ENCODE measurements around the gene PSG11.
"Not testable (repeated sequence)": the region's sequence is repeated elsewhere in the genome, so short reads cannot be mapped to it uniquely, and the experiment has no call there.

PSG11 gene

DNA sequence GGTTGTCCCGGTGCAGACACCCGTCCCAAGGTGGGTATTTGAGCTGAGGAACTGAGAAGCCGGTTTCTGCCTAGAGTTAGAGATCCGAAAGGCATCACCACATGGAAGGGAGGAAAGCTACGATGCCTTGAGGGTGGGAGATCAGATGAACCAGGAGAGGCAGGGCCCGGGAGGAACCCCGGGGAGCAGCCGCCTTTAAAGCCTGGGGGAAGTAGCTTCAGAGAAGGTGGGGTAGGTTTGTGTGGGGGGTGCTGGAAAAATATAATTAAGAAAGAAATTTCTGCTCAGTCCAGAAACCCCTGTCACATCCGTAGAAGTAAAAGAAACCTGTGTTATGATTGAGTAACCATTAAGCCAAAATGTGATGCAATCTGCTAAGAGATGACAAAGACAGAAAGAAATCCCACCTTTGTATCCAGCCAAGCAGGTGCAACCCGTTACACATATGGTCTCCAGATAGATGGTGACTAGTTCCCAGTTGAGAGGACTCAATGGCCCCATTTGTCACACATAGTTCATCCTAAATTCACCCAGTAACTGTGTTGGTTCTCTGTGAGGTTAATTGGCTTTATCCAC, 34.2 kb downstream of the PSG11 start:
- H3K9ac ChIP-seq; H3K9me3 ChIP-seq (ENCODE audit: control insufficient read depth, low read length); H3K4me2 ChIP-seq (ENCODE audit: low read length): not testable (repeated sequence)

DNA sequence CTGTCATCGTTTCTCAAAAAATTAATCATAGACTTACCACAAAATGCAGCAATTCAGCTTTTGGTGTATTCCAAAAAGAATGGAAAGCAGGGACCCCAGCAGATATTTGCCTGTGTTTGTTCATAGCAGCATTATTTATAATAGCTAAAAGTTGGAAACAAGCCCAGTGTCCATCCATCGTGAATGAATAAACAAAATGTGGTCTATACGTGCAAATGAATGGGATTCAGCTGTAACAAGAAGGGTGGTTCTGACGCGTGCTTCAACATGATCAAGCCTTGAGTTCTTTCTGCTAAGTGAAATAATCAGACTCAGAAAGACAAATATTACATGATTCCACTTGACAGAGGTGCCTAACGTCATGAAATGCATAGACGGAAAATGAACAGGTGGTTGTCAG, 36.4 kb downstream of the PSG11 start:
- no peaks in the 10 kb centered on the region for H3K9me3 ChIP-seq (ENCODE audit: control insufficient read depth, low read length)
- TF ChIP-seq, protein P1, sequence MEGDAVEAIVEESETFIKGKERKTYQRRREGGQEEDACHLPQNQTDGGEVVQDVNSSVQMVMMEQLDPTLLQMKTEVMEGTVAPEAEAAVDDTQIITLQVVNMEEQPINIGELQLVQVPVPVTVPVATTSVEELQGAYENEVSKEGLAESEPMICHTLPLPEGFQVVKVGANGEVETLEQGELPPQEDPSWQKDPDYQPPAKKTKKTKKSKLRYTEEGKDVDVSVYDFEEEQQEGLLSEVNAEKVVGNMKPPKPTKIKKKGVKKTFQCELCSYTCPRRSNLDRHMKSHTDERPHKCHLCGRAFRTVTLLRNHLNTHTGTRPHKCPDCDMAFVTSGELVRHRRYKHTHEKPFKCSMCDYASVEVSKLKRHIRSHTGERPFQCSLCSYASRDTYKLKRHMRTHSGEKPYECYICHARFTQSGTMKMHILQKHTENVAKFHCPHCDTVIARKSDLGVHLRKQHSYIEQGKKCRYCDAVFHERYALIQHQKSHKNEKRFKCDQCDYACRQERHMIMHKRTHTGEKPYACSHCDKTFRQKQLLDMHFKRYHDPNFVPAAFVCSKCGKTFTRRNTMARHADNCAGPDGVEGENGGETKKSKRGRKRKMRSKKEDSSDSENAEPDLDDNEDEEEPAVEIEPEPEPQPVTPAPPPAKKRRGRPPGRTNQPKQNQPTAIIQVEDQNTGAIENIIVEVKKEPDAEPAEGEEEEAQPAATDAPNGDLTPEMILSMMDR (IDR thresholded peaks at IDR 0.05) = no peak
- no peaks in the 10 kb centered on the region for H3K27me3 ChIP-seq (ENCODE audit: control insufficient read depth, insufficient read depth, low read length)
- no peak overlapping the region for H3K4me2 ChIP-seq (ENCODE audit: low read length)
- no peak overlapping the region for H3K4me3 ChIP-seq (ENCODE audit: low read depth, low read length)
- no peak overlapping the region for H3K27ac ChIP-seq
- no peaks in the 10 kb centered on the region for H3K36me3 ChIP-seq (ENCODE audit: control insufficient read depth, insufficient read depth, low read length)
- no peak overlapping the region for H2AFZ ChIP-seq
- no peak overlapping the region for H3K9ac ChIP-seq
- H3K4me1 ChIP-seq = no peaks in the 10 kb centered on the region
- H3K79me2 ChIP-seq = no peaks in the 10 kb centered on the region

More for the DNA sequence above, 34.2 kb downstream of the PSG11 start:
- H3K27ac ChIP-seq; H2AFZ ChIP-seq; H3K79me2 ChIP-seq; H3K27me3 ChIP-seq (ENCODE audit: control insufficient read depth, insufficient read depth, low read length); H3K4me1 ChIP-seq; H3K36me3 ChIP-seq (ENCODE audit: control insufficient read depth, insufficient read depth, low read length); H3K4me3 ChIP-seq (ENCODE audit: low read depth, low read length): not testable (repeated sequence)

DNA sequence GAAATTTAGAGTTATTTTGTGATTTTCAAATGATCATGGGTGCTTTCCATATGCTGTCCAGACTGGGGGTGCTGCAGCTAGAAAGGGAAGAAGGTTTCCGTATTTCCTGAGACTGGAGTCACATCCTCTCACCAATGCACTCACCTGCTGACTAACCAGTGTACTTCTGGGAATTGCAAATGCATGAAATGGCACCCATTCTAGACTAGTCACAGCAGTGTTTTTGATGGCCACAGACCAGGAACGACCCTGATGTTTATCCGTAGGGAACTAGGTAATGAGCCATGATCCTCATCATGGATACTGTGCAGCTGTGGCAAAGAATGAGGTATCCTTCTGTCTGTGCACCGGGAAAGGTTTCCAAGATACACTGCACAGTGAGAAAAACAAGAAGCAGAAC, 37.1 kb downstream of the PSG11 start:
- H3K4me1 ChIP-seq; H2AFZ ChIP-seq; H3K27ac ChIP-seq; H3K79me2 ChIP-seq; H3K9ac ChIP-seq; H3K9me3 ChIP-seq (ENCODE audit: control insufficient read depth, low read length); H3K4me3 ChIP-seq (ENCODE audit: low read depth, low read length); H3K4me2 ChIP-seq (ENCODE audit: low read length); H3K27me3 ChIP-seq (ENCODE audit: control insufficient read depth, insufficient read depth, low read length); H3K36me3 ChIP-seq (ENCODE audit: control insufficient read depth, insufficient read depth, low read length): not testable (repeated sequence)

DNA sequence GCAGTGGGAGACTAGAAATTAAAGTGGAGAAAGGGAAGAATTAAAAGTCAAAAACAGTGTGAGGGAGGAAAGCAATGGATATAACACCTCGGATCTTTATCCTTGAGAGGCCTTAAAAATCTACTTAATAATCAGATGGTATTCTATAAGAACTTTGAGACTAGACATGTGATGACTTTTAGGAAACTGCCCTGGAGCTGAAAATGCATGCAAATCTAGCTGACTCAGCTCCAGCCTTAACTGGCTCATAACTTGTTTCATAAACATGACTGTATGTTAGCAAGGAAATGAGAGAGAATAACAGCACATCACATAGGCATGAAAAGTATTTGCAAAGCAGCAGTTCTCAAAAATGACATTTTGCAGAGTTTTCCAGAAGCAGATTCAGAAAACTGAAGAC, 38.1 kb downstream of the PSG11 start:
- H3K79me2 ChIP-seq; H3K4me3 ChIP-seq (ENCODE audit: low read depth, low read length); H3K4me1 ChIP-seq; H3K4me2 ChIP-seq (ENCODE audit: low read length); H3K36me3 ChIP-seq (ENCODE audit: control insufficient read depth, insufficient read depth, low read length); H3K27ac ChIP-seq; H3K27me3 ChIP-seq (ENCODE audit: control insufficient read depth, insufficient read depth, low read length); H3K9me3 ChIP-seq (ENCODE audit: control insufficient read depth, low read length); H3K9ac ChIP-seq; H2AFZ ChIP-seq: not testable (repeated sequence)

DNA sequence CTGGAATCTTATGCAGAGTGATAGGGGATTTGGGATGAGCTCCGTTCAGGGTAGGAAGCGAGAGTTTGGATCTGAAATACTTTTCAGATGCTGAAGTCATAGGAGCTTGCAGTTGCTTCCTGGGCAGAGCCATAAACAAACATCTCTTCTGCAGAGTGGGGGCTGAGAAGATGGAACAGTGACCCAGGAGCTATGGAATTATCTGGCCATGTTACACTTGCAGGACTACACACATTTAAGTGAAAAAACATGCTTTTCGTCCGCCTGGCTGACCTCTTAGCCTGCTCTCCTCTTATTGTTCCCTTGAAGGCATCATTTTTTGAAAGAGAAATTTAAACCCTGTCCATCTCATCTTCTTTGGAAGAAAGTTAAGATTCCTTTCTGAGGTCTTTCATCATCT, 40.7 kb downstream of the PSG11 start:
- no peaks in the 10 kb centered on the region for H3K9me3 ChIP-seq (ENCODE audit: control insufficient read depth, low read length)
- H2AFZ ChIP-seq = no peak overlapping the region
- H3K9ac ChIP-seq = no peak overlapping the region
- H3K36me3 ChIP-seq (ENCODE audit: control insufficient read depth, insufficient read depth, low read length) = no peaks in the 10 kb centered on the region
- H3K27me3 ChIP-seq (ENCODE audit: control insufficient read depth, insufficient read depth, low read length) = no peaks in the 10 kb centered on the region
- TF ChIP-seq, protein P1 (IDR thresholded peaks at IDR 0.05) = no peak
- H3K4me1 ChIP-seq = no peaks in the 10 kb centered on the region
- H3K27ac ChIP-seq = no peak overlapping the region
- H3K4me3 ChIP-seq (ENCODE audit: low read depth, low read length) = no peak overlapping the region
- H3K79me2 ChIP-seq = no peaks in the 10 kb centered on the region
- H3K4me2 ChIP-seq (ENCODE audit: low read length) = no peak overlapping the region

DNA sequence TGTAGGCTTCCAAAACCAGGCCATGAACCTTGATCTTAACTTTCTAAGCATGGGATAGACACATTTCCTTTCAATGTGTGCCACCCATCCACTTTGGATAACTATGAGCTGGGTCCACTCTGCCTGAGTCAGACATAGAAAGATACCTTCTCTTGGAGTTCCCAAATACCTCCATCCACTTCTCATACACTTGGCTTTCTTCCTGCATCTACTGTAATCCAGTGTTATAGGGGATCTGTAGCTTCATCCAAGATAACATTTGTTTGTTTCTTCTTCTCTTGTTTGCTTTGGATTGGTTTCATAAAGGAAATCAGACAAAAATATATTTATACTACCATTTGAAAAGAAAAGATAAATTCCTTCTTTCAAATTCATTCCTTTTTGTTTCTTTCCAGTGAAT, 44.2 kb downstream of the PSG11 start:
- not testable (repeated sequence) for H3K27me3 ChIP-seq (ENCODE audit: control insufficient read depth, insufficient read depth, low read length); H3K4me3 ChIP-seq (ENCODE audit: low read depth, low read length); H3K9me3 ChIP-seq (ENCODE audit: control insufficient read depth, low read length); H3K36me3 ChIP-seq (ENCODE audit: control insufficient read depth, insufficient read depth, low read length); H3K4me1 ChIP-seq; H3K4me2 ChIP-seq (ENCODE audit: low read length); H2AFZ ChIP-seq; H3K27ac ChIP-seq; H3K9ac ChIP-seq; H3K79me2 ChIP-seq

DNA sequence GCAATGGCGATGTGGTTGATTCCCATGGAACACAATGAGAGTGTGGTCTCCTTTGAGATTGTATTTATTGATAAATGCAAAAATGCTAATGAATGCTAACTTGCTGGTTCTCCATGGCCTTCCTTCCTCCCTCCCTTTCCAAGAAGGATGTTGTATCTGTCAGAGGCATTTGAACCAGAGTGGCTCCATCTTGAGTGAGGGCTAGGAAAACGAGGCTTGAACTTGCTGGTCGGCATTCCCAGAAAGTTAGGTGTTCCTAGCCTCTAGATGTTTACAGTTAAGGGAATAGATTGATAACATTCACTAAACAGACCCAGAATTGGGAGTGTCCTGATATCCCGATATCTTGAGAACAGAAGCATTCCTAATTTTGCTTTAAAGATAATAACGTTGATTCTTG, 54.8 kb downstream of the PSG11 start:
- not testable (repeated sequence) for H3K9me3 ChIP-seq (ENCODE audit: control insufficient read depth, low read length); H3K36me3 ChIP-seq (ENCODE audit: control insufficient read depth, insufficient read depth, low read length); H3K27ac ChIP-seq; H3K4me2 ChIP-seq (ENCODE audit: low read length); H2AFZ ChIP-seq; H3K27me3 ChIP-seq (ENCODE audit: control insufficient read depth, insufficient read depth, low read length); H3K79me2 ChIP-seq; H3K9ac ChIP-seq; H3K4me3 ChIP-seq (ENCODE audit: low read depth, low read length); H3K4me1 ChIP-seq

Data from parathyroid adenoma (tissue), 2 donors.